Choroid plexus epithelial cell (primary cell): Measurements from ENCODE around the gene DEF6.

Source experiments
- DNase-seq: peaks from one replicate; pipeline ENCODE4 v3.0.0-alpha.2; 2010; ENCODE audit warnings: low read depth
- H3K4me3 ChIP-seq: 2 replicates; pipeline ENCODE4 v1.5.1; 2011; ENCODE audit warnings: low read depth, mild to moderate bottlenecking, control low read depth, low read length, moderate library complexity
- TF ChIP-seq, protein P1 (sequence below): conservative IDR thresholded peaks from 2 replicates; pipeline ENCODE4 v1.5.1; 2011; ENCODE audit warnings: low read depth, mild to moderate bottlenecking, control low read depth, inconsistent platforms, low read length, moderate library complexity

DEF6 gene

DNA sequence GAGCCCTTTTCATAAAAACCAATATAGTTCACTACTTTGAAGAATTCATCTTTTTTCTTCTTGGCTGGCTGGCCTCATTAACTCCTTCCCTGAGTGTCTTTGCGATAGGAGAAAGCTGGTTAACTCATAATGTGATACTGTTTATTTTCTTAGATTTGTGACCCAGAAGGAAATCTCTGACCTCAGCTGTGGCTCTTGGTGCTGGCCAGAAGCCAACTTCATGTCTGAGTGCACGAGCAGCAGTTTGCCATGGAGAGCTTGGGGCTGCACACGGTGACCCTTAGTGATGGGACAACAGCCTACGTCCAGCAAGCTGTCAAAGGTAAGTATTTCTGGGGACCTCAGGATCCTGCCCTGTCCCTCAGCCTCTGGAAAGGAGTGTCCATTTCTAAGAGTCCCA lies 16.7 kb upstream of the DEF6 start:
- no peak overlapping the region for H3K4me3 ChIP-seq
- DNase-seq = peak; percentile 21
- TF ChIP-seq, protein P1, sequence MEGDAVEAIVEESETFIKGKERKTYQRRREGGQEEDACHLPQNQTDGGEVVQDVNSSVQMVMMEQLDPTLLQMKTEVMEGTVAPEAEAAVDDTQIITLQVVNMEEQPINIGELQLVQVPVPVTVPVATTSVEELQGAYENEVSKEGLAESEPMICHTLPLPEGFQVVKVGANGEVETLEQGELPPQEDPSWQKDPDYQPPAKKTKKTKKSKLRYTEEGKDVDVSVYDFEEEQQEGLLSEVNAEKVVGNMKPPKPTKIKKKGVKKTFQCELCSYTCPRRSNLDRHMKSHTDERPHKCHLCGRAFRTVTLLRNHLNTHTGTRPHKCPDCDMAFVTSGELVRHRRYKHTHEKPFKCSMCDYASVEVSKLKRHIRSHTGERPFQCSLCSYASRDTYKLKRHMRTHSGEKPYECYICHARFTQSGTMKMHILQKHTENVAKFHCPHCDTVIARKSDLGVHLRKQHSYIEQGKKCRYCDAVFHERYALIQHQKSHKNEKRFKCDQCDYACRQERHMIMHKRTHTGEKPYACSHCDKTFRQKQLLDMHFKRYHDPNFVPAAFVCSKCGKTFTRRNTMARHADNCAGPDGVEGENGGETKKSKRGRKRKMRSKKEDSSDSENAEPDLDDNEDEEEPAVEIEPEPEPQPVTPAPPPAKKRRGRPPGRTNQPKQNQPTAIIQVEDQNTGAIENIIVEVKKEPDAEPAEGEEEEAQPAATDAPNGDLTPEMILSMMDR = no peak

DNA sequence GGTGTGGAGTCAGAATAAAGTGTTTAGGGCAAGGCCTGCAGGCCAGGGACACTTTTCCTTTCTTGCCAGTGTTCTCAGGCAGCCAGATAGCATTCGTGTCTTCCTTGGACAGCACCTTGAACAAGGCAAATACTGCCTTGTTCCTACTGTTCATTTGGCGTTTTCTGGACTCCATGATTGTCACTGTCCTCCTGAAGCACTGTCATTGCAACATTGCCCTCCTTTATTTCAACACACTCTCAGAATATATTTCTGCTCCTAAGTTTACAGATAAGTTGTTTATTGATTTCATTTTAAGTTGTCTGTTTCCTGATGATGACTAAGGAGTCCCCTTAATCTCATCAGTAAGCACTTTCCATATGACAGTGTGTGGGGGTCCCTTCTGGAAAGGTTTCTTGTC lies 15.1 kb upstream of the DEF6 start:
- TF ChIP-seq, protein P1 = no peak
- DNase-seq = no peak

DNA sequence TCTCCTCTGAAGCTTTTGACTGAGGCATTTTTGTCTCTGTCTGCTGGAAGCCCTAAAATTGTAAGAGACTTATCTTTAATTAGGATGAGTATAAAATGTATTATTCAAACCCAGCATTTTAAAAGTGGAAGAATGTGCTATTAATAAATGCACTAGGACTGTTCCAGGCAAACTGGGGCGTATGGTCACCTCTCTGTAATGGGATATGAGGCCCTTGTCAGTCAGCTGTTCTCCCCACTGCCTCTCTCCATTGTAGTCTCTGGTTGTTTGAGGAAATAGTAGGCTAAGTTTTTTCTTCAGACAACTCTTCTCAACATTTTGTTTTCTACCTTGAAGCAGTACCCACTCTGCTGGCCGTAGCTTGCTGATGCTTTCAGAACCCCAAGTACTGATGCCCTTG lies 14.3 kb upstream of the DEF6 start:
- TF ChIP-seq, protein P1 = no peak
- no peak overlapping the region for H3K4me3 ChIP-seq
- no peak for DNase-seq

More for the DNA sequence above, 15.1 kb upstream of the DEF6 start:
- H3K4me3 ChIP-seq = no peak overlapping the region

DNA sequence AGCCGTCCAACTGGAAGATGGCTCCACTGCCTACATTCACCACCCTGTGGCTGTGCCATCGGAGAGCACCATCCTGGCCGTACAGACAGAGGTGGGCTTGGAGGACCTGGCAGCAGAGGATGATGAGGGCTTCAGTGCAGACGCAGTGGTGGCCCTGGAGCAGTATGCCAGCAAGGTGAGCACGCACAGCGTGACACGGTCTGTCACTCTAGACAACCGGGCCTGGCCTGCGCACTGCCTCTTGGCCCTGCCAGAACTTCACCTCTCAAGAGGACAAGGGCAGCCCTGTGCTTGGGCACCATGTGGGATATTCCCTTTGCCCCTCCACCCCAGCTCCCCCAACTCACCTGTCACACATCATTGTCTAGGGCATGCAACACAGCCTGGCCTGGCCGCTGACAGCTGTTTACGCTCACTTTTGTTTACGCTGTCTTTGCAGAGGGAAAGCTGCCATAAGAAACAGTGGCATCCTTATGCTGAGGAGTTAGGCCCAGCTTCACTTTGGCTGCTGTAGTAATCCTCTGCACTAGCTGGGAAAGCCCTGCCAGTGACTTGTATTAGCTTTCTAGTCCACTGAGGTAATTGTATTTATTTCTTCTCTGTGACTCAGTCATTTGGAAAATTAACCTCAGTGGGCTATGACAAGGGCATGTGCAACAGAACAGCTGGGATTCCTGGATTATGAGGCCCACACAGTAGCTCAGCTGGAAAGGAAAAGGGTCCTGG lies 9.8 kb upstream of the DEF6 start:
- DNase-seq = no peak
- TF ChIP-seq, protein P1 = no peak
- no peak overlapping the region for H3K4me3 ChIP-seq

DNA sequence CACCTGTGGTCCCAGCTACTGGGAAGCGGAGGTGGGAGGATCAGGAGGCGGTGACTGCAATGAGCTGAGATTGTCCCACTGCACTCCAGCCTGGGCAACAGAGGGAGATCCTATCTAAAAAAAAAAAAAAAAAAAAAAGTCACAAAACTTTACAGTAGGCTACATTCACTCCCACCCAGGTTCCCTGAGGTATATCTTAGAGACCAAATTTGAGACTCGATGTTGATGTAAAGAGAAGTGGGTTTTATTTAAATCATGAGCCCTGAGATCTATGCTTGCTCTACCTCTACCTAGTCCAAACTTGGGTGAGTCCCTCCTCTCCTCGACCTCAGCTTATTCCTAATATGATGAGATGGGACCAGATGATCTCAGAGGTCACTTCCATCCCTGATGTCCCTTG lies 8.8 kb upstream of the DEF6 start:
- TF ChIP-seq, protein P1 = no peak
- no peak for DNase-seq
- H3K4me3 ChIP-seq = no peak overlapping the region

DNA sequence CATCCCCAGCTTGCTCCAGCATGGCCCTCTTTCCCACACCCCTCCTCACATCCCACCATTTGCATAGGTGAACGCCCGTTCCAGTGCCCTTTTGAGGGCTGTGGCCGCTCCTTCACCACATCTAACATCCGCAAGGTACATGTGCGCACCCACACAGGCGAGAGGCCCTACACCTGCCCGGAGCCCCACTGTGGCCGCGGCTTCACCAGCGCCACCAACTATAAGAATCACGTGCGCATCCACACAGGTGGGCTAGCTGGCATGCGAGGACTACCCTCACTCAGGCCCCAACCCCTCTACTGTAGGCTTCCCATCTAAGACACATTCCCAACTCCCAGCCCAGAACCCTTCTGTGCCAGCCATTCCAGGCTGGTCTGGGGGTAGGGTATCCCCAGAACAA lies 6.1 kb upstream of the DEF6 start:
- DNase-seq = no peak
- no peak overlapping the region for H3K4me3 ChIP-seq

More for the DNA sequence above, 6.1 kb upstream of the DEF6 start:
- TF ChIP-seq, protein P1 = no peak
